ENCODE results near the gene GYS1.
"Not testable (repeated sequence)": the region's sequence is repeated elsewhere in the genome, so short reads cannot be mapped to it uniquely, and the experiment has no call there.

The GYS1 gene

GRCh38 chr19:49031642-49032301, 38.7 kb upstream of the GYS1 start, which contains the start of gene CGB2:
Gene CGB2 (plus strand): TSS chr19:49031890. CDS start chr19:49032096, 206 bp downstream.
- H3K9me3 ChIP-seq (ENCODE audit: control insufficient read depth, insufficient read depth, low read depth, low read length); POLR2A ChIA-PET; H3K4me3 ChIP-seq (ENCODE audit: low read depth, low read length); H3K36me3 ChIP-seq (ENCODE audit: control insufficient read depth in 2 of 2, insufficient read depth in 1 of 2, low read length in 2 of 2); H3K4me1 ChIP-seq (ENCODE audit: control insufficient read depth, insufficient read depth, low read length); H3K27ac ChIP-seq (ENCODE audit: extremely low read depth, low read depth, low read length): not testable (repeated sequence)
- TF ChIP-seq CTCF (tag by site-specific recombination; IDR thresholded peaks at IDR 0.05) (peak; percentile 49; the same call in 1 of the 2 replicates), ZBTB6 (tag by site-specific recombination; IDR thresholded peaks at IDR 0.05) (0 out of 2 replicates have a peak, but pooled peaks have one; percentile 25), ATF2 (tag by site-specific recombination; IDR thresholded peaks at IDR 0.05; ENCODE audit: low read depth) (peak; percentile 60; the same call in 1 of the 2 replicates)
- CTCF ChIA-PET = interaction anchor here (0.7 kb wide), 2 partner anchors 14 to 39 kb away, joined by 3 to 4 read pairs; partner anchors contain the start of genes GYS1 and RUVBL2

- H3K4me1 ChIP-seq (ENCODE audit: control insufficient read depth, insufficient read depth, low read length); POLR2A ChIA-PET; H3K9me3 ChIP-seq (ENCODE audit: control insufficient read depth, insufficient read depth, low read depth, low read length); H3K36me3 ChIP-seq (ENCODE audit: control insufficient read depth in 2 of 2, insufficient read depth in 1 of 2, low read length in 2 of 2); H3K4me3 ChIP-seq (ENCODE audit: low read depth, low read length); H3K27ac ChIP-seq (ENCODE audit: extremely low read depth, low read depth, low read length): not testable (repeated sequence)
- CTCF ChIA-PET = interaction anchor here (0.6 to 0.7 kb wide), 2 partner anchors 30 to 37 kb away, joined by 3 read pairs; partner anchors contain the start of gene RUVBL2
- peak; percentile 85 for TF ChIP-seq ZFP3 (tag by site-specific recombination; IDR thresholded peaks at IDR 0.05; ENCODE audit: low read depth)
Measured at GRCh38 chr19:49030323-49030722, 37.2 kb upstream of the GYS1 start.

GRCh38 chr19:49029749-49030148, 36.6 kb upstream of the GYS1 start:
- H3K4me3 ChIP-seq (ENCODE audit: low read depth, low read length); H3K27ac ChIP-seq (ENCODE audit: extremely low read depth, low read depth, low read length); H3K36me3 ChIP-seq (ENCODE audit: control insufficient read depth in 2 of 2, insufficient read depth in 1 of 2, low read length in 2 of 2); H3K4me1 ChIP-seq (ENCODE audit: control insufficient read depth, insufficient read depth, low read length); H3K9me3 ChIP-seq (ENCODE audit: control insufficient read depth, insufficient read depth, low read depth, low read length); POLR2A ChIA-PET: not testable (repeated sequence)
- peak; percentile 69 for TF ChIP-seq PRDM10 (tag by site-specific recombination; IDR thresholded peaks at IDR 0.05)
- CTCF ChIA-PET = interaction anchor here (0.6 to 0.7 kb wide), 3 partner anchors 30 to 430 kb away, joined by 3 to 4 read pairs (median 3); partner anchors contain the start of gene RUVBL2

GRCh38 chr19:49028686-49029085, 35.6 kb upstream of the GYS1 start:
- H3K9me3 ChIP-seq (ENCODE audit: control insufficient read depth, insufficient read depth, low read depth, low read length); POLR2A ChIA-PET; H3K27ac ChIP-seq (ENCODE audit: extremely low read depth, low read depth, low read length); H3K4me3 ChIP-seq (ENCODE audit: low read depth, low read length); CTCF ChIA-PET; H3K4me1 ChIP-seq (ENCODE audit: control insufficient read depth, insufficient read depth, low read length); H3K36me3 ChIP-seq (ENCODE audit: control insufficient read depth in 2 of 2, insufficient read depth in 1 of 2, low read length in 2 of 2): not testable (repeated sequence)

GRCh38 chr19:49025599-49025998, 32.5 kb upstream of the GYS1 start:
- H3K9me3 ChIP-seq (ENCODE audit: control insufficient read depth, insufficient read depth, low read depth, low read length); POLR2A ChIA-PET; H3K27ac ChIP-seq (ENCODE audit: extremely low read depth, low read depth, low read length); H3K4me1 ChIP-seq (ENCODE audit: control insufficient read depth, insufficient read depth, low read length); H3K4me3 ChIP-seq (ENCODE audit: low read depth, low read length); H3K36me3 ChIP-seq (ENCODE audit: control insufficient read depth in 2 of 2, insufficient read depth in 1 of 2, low read length in 2 of 2); CTCF ChIA-PET: not testable (repeated sequence)

Data from HEK293 (cell line).